Measurements from ENCODE around the gene CYFIP2.

The CYFIP2 gene

DNA sequence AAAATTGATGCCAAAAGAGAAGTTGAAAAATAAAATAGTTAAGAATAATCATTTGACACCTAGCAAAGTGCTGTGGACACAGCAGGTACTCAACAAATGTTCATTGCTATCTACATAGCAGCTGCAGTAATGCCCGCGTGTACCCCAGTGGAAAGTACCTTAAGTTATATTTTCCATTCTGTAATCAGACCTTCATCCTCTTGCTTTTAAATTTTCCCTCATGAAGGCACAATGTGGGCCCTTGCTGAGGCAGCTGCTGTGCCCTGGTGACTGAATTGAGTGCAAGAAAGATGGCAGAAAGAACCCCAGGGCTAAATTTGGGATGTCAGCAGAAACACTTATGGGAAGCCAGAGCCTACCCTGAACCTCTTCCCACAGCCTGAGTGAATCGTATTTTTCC is 65.9 kb downstream of the CYFIP2 start:
- Histone ChIP-seq H3K4me1 (ENCODE audit: control insufficient read depth in 1 of 2, insufficient read depth in 2 of 2, low read length in 2 of 2) (peaks cover 0 to 3% of the 10 kb centered on the region in 2 donors), H3K27ac (ENCODE audit: low read length) (no peak overlapping the region), H3K36me3 (ENCODE audit: control insufficient read depth in 1 of 2, insufficient read depth in 2 of 2, low read length in 2 of 2) (peaks cover 3 to 6% of the 10 kb centered on the region in 2 donors), H3K9me3 (ENCODE audit: control insufficient read depth in 1 of 2, low read length in 2 of 2) (no peaks in the 10 kb centered on the region), H3K4me3 (ENCODE audit: low read depth in 1 of 2, low read length in 2 of 2) (no peak overlapping the region), H3K27me3 (ENCODE audit: low read depth, low read length) (no peaks in the 10 kb centered on the region)

- Histone ChIP-seq H3K27ac (ENCODE audit: low read length) (no peak overlapping the region), H3K9me3 (ENCODE audit: control insufficient read depth in 1 of 2, low read length in 2 of 2) (no peaks in the 10 kb centered on the region), H3K4me1 (ENCODE audit: control insufficient read depth in 1 of 2, insufficient read depth in 2 of 2, low read length in 2 of 2) (peaks cover 0 to 3% of the 10 kb centered on the region in 2 donors), H3K27me3 (ENCODE audit: low read depth, low read length) (no peaks in the 10 kb centered on the region), H3K36me3 (ENCODE audit: control insufficient read depth in 1 of 2, insufficient read depth in 2 of 2, low read length in 2 of 2) (peaks cover 3 to 6% of the 10 kb centered on the region in 2 donors), H3K4me3 (ENCODE audit: low read depth in 1 of 2, low read length in 2 of 2) (no peak overlapping the region)
These were observed 69.9 kb downstream of the CYFIP2 start for GRCh38 chr5:157335534-157336422.

DNA sequence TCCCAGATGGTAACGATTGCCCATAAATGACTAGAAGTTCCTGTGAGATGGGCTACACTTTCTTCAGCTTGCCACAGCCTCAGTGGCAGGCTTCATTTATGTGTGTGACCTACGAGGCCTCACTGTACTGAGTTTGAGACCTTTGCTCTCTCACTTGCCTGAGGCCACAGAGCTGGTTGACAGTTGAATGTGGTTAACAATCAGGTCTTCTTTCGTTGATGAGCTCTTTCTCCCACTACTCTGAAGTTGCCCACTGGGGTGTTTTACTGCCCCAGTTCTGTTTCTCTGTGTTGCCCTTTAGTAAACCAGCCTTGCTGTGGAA is 70.5 kb downstream of the CYFIP2 start:
- Histone ChIP-seq H3K27ac (ENCODE audit: low read length) (no peak overlapping the region), H3K4me1 (ENCODE audit: control insufficient read depth in 1 of 2, insufficient read depth in 2 of 2, low read length in 2 of 2) (peaks cover 0 to 3% of the 10 kb centered on the region in 2 donors), H3K27me3 (ENCODE audit: low read depth, low read length) (no peaks in the 10 kb centered on the region), H3K4me3 (ENCODE audit: low read depth in 1 of 2, low read length in 2 of 2) (no peak overlapping the region), H3K36me3 (ENCODE audit: control insufficient read depth in 1 of 2, insufficient read depth in 2 of 2, low read length in 2 of 2) (peaks cover 3 to 6% of the 10 kb centered on the region in 2 donors), H3K9me3 (ENCODE audit: control insufficient read depth in 1 of 2, low read length in 2 of 2) (no peaks in the 10 kb centered on the region)

DNA sequence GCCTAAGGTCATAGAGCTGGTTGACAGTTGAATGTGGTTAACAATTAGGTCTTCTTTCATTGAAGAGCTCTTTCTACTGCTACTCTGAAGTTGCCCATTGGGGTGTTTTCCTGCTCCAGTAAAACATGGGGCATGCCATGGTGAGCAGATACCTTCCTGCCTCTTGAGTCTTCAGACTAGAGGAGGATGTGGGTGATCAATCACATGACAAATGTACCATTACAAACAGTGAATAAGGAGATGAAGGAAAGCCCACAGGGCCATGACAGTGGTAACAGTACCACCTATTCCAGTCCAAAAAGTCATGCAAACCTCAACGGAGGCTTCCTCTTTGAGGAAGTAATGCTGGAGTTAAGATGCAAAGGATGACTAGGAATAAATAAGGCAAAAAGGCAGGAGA is 73.5 kb downstream of the CYFIP2 start:
- Histone ChIP-seq H3K4me1 (ENCODE audit: control insufficient read depth in 1 of 2, insufficient read depth in 2 of 2, low read length in 2 of 2) (peaks cover 0 to 3% of the 10 kb centered on the region in 2 donors), H3K36me3 (ENCODE audit: control insufficient read depth in 1 of 2, insufficient read depth in 2 of 2, low read length in 2 of 2) (no peaks in the 10 kb centered on the region), H3K27ac (ENCODE audit: low read length) (no peak overlapping the region), H3K9me3 (ENCODE audit: control insufficient read depth in 1 of 2, low read length in 2 of 2) (no peaks in the 10 kb centered on the region), H3K27me3 (ENCODE audit: low read depth, low read length) (no peaks in the 10 kb centered on the region), H3K4me3 (ENCODE audit: low read depth in 1 of 2, low read length in 2 of 2) (no peak overlapping the region)

DNA sequence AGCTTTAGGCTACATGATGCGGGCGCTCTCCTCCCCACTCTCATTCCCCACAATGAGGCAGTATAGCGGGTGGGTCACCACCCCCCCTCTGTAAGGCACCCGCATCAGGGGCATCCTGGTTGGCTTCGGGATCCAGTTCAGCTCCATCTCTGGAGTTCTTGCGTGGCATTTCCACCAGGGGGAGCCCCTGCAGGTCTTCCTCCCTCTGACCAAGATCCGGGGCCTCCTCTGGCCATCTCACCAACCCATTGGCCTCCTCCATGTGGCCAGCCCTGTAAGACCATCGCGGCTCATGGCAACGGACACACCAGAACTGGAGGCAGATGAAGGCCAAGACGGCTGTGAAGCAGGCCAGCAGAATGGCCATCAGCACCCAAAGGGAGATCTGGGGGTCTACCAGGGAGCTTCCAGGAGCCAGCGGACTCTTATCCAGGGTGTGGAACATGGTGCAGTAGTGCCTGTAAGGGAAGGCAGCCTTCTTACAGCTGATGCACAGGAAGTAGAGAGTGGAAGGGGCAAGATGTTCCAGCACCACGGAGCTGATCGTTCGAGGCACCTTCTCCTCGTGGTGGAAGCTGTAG is 77.0 kb downstream of the CYFIP2 start:
- no peaks in the 10 kb centered on the region for H3K36me3 ChIP-seq (ENCODE audit: control insufficient read depth in 1 of 2, insufficient read depth in 2 of 2, low read length in 2 of 2)
- H3K27me3 ChIP-seq (ENCODE audit: low read depth, low read length): no peaks in the 10 kb centered on the region
- peaks cover 0 to 19% of the 10 kb centered on the region in 2 donors for H3K4me1 ChIP-seq (ENCODE audit: control insufficient read depth in 1 of 2, insufficient read depth in 2 of 2, low read length in 2 of 2)
- H3K4me3 ChIP-seq (ENCODE audit: low read depth in 1 of 2, low read length in 2 of 2): no peak overlapping the region
- no peak overlapping the region for H3K27ac ChIP-seq (ENCODE audit: low read length)
- H3K9me3 ChIP-seq (ENCODE audit: control insufficient read depth in 1 of 2, low read length in 2 of 2): no peaks in the 10 kb centered on the region

GRCh38 chr5:157343842-157344790 is 78.2 kb downstream of the CYFIP2 start:
- H3K4me1 ChIP-seq (ENCODE audit: control insufficient read depth in 1 of 2, insufficient read depth in 2 of 2, low read length in 2 of 2): peaks cover 0 to 20% of the 10 kb centered on the region in 2 donors
- no peak overlapping the region for H3K4me3 ChIP-seq (ENCODE audit: low read depth in 1 of 2, low read length in 2 of 2)
- H3K27ac ChIP-seq (ENCODE audit: low read length): no peak overlapping the region
- no peaks in the 10 kb centered on the region for H3K27me3 ChIP-seq (ENCODE audit: low read depth, low read length)
- no peaks in the 10 kb centered on the region for H3K9me3 ChIP-seq (ENCODE audit: control insufficient read depth in 1 of 2, low read length in 2 of 2)
- H3K36me3 ChIP-seq (ENCODE audit: control insufficient read depth in 1 of 2, insufficient read depth in 2 of 2, low read length in 2 of 2): no peaks in the 10 kb centered on the region

DNA sequence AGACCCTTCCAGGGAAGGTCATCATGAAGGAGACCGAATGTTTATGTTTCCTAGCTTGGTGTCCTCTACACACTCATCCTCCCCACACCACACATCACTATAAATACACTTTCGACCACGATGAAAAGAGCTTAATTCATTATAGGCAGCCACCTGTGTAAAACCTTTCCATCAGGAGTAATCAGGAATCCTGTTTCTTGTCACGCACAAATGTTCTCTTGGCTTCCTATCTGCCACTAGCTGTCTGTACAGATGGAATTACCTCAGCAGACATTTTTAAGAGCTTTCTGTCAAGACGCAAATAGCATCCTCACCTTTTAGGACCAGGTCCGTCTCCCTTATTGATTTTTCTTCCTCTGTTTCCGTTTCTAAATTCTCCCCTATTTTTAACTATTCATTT is 79.1 kb downstream of the CYFIP2 start:
- Histone ChIP-seq H3K27ac (ENCODE audit: low read length) (no peak overlapping the region), H3K4me1 (ENCODE audit: control insufficient read depth in 1 of 2, insufficient read depth in 2 of 2, low read length in 2 of 2) (peaks cover 0 to 20% of the 10 kb centered on the region in 2 donors), H3K4me3 (ENCODE audit: low read depth in 1 of 2, low read length in 2 of 2) (no peak overlapping the region)

DNA sequence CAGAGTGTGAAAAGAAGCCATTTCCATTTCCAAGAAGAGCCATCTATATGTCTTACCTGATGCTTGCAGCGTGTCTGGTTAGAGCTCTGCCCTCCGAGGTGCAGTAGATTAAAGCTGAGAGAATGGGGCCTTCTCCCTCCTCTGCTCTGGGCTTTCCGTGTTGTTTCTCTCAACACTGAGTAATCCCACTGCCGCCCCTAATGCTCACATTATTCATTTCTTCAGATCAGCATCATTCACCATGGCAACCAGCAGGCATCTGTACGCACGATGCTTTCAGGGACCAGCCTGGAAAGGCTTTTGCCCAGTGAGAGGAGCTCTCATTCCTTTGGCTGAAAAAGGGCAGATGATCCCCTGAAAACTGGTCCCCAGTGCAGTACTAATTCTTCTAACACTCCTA is 79.6 kb downstream of the CYFIP2 start:
- Histone ChIP-seq H3K36me3 (ENCODE audit: control insufficient read depth in 1 of 2, insufficient read depth in 2 of 2, low read length in 2 of 2) (no peaks in the 10 kb centered on the region), H3K27me3 (ENCODE audit: low read depth, low read length) (no peaks in the 10 kb centered on the region), H3K4me3 (ENCODE audit: low read depth in 1 of 2, low read length in 2 of 2) (no peak overlapping the region), H3K9me3 (ENCODE audit: control insufficient read depth in 1 of 2, low read length in 2 of 2) (no peaks in the 10 kb centered on the region), H3K4me1 (ENCODE audit: control insufficient read depth in 1 of 2, insufficient read depth in 2 of 2, low read length in 2 of 2) (peaks cover 0 to 20% of the 10 kb centered on the region in 2 donors), H3K27ac (ENCODE audit: low read length) (no peak overlapping the region)

More for the DNA sequence above, 79.1 kb downstream of the CYFIP2 start:
- no peaks in the 10 kb centered on the region for H3K36me3 ChIP-seq (ENCODE audit: control insufficient read depth in 1 of 2, insufficient read depth in 2 of 2, low read length in 2 of 2)
- no peaks in the 10 kb centered on the region for H3K9me3 ChIP-seq (ENCODE audit: control insufficient read depth in 1 of 2, low read length in 2 of 2)
- no peaks in the 10 kb centered on the region for H3K27me3 ChIP-seq (ENCODE audit: low read depth, low read length)

GRCh38 chr5:157347301-157348048 is 81.6 kb downstream of the CYFIP2 start:
- Histone ChIP-seq H3K9me3 (ENCODE audit: control insufficient read depth in 1 of 2, low read length in 2 of 2) (no peaks in the 10 kb centered on the region), H3K4me3 (ENCODE audit: low read depth in 1 of 2, low read length in 2 of 2) (no peak overlapping the region), H3K27me3 (ENCODE audit: low read depth, low read length) (no peaks in the 10 kb centered on the region), H3K36me3 (ENCODE audit: control insufficient read depth in 1 of 2, insufficient read depth in 2 of 2, low read length in 2 of 2) (no peaks in the 10 kb centered on the region), H3K4me1 (ENCODE audit: control insufficient read depth in 1 of 2, insufficient read depth in 2 of 2, low read length in 2 of 2) (peaks cover 0 to 20% of the 10 kb centered on the region in 2 donors), H3K27ac (ENCODE audit: low read length) (no peak overlapping the region)

- no peaks in the 10 kb centered on the region for H3K27me3 ChIP-seq (ENCODE audit: low read depth, low read length)
- no peak overlapping the region for H3K4me3 ChIP-seq (ENCODE audit: low read depth in 1 of 2, low read length in 2 of 2)
- H3K9me3 ChIP-seq (ENCODE audit: control insufficient read depth in 1 of 2, low read length in 2 of 2): no peaks in the 10 kb centered on the region
- H3K4me1 ChIP-seq (ENCODE audit: control insufficient read depth in 1 of 2, insufficient read depth in 2 of 2, low read length in 2 of 2): peaks cover 0 to 20% of the 10 kb centered on the region in 2 donors
- no peaks in the 10 kb centered on the region for H3K36me3 ChIP-seq (ENCODE audit: control insufficient read depth in 1 of 2, insufficient read depth in 2 of 2, low read length in 2 of 2)
- H3K27ac ChIP-seq (ENCODE audit: low read length): no peak overlapping the region
These were observed 82.1 kb downstream of the CYFIP2 start for GRCh38 chr5:157348049-157348400.
